ENCODE measurements around the gene PSME1.

- TF ChIP-seq EZH2 (IDR thresholded peaks at IDR 0.05; ENCODE audit: borderline replicate concordance, low read length) = no peak
- TF ChIP-seq CTCF (conservative IDR thresholded peaks at IDR 0.05 in 1 of 2, IDR thresholded peaks at IDR 0.05 in 1 of 2; ENCODE audit: extremely low read depth in 1 of 2, insufficient read depth in 1 of 2, low read depth in 1 of 2, low read length in 2 of 2) = no peak
These were observed 15.0 kb downstream of the PSME1 start for GRCh38 chr14:24150993-24151392.
